NB4 (cell line): ENCODE data around the gene KLHL25.

Experiments
- MYC ChIP-seq: IDR thresholded peaks from 2 replicates; pipeline ENCODE4 v1.6.1; 2011; ENCODE audit warnings: low read depth, low read length
- POLR2A ChIP-seq: IDR thresholded peaks from 2 replicates; pipeline ENCODE4 v1.6.1; 2011; ENCODE audit warnings: mild to moderate bottlenecking; ENCODE audit not compliant: insufficient read length; ENCODE audit errors: extremely low read depth
- TF ChIP-seq, protein P1 (sequence below): IDR thresholded peaks from one replicate; pipeline ENCODE4 v1.5.1; 2012; ENCODE audit warnings: low read depth, low read length
- TF ChIP-seq, protein P2 (sequence below): IDR thresholded peaks from 2 replicates; pipeline ENCODE4 v1.6.1; 2011; ENCODE audit warnings: low read depth, low read length

GRCh38 chr15:85749261-85750151 is 45.2 kb downstream of the KLHL25 start:
- TF ChIP-seq, protein P1, sequence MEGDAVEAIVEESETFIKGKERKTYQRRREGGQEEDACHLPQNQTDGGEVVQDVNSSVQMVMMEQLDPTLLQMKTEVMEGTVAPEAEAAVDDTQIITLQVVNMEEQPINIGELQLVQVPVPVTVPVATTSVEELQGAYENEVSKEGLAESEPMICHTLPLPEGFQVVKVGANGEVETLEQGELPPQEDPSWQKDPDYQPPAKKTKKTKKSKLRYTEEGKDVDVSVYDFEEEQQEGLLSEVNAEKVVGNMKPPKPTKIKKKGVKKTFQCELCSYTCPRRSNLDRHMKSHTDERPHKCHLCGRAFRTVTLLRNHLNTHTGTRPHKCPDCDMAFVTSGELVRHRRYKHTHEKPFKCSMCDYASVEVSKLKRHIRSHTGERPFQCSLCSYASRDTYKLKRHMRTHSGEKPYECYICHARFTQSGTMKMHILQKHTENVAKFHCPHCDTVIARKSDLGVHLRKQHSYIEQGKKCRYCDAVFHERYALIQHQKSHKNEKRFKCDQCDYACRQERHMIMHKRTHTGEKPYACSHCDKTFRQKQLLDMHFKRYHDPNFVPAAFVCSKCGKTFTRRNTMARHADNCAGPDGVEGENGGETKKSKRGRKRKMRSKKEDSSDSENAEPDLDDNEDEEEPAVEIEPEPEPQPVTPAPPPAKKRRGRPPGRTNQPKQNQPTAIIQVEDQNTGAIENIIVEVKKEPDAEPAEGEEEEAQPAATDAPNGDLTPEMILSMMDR, result no peak
- TF ChIP-seq POLR2A (no peak), MYC (no peak)
- TF ChIP-seq, protein P2, sequence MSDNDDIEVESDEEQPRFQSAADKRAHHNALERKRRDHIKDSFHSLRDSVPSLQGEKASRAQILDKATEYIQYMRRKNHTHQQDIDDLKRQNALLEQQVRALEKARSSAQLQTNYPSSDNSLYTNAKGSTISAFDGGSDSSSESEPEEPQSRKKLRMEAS, result no peak
